Measurements from ENCODE around the gene SEL1L2.
A peak's percentile ranks its signal among the peaks of the same experiment; 100 is the strongest.

The SEL1L2 gene

DNA sequence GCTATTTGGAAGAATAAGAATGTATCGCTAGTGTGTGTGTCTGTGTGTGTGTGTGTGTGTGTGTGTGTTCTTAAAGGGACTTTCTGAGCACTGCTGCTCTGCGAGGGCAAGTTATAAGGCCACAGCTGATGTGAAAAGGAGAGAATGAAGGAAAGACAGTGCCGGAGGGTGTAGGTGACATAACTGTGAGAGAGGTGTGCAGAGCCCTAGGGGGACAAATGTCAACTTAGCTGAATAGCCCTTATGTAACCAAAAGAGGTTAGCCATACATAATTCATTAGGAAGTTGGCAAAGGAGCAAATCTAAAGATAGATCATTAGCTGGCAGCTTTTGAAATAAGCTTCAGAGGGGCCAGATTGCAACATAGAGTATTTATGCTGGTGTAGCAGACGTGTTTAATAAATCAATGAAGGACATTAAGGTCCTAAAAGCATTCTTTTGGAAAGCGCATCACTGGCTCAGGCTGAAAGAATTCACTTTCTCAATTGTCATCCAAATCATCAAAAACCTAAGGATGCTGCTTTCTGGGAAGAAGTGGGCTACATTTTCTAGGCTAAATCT lies 124.5 kb downstream of the SEL1L2 start:
- peak; percentile 44 for DNase-seq (ENCODE audit: low spot score)

DNA sequence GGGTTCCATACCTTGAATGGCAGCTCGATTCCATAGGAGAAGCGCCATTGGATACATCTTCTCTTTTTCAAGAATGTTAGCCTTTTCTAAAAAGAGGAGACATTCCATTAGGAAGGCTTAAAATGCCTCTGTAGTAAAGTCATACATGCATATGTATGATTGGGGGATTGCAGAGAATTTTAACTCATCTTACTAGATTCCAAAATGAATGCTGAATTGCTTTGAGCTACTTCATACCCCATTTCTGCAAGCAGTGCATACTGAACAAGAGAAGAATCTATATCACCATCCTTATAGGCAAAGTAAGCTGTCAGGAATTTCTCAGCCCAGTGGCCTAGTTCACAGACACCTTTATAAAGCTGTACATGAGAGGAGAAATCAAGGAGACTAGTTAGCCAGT lies 125.3 kb downstream of the SEL1L2 start:
- no peak for DNase-seq (ENCODE audit: low spot score)

DNA sequence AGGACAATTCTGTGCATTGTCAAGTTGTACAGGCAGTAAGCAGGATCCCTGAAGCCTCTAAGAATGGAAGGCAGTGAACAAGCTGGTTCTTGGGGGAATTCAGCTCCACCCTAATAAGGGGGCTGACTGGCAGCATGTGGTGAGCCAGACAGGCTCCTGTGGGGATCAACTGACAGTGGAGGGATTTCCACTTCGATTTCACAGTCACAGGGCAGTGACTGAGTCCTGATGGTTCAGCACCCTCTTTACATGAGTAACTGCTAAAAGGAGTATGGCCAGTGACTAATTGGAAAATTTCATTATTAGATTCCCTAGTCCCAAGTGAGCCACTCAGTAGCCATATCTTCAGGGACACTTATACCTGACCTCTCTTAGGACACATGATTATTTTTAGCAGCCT lies 127.2 kb downstream of the SEL1L2 start:
- no peak for DNase-seq (ENCODE audit: low spot score)

DNA sequence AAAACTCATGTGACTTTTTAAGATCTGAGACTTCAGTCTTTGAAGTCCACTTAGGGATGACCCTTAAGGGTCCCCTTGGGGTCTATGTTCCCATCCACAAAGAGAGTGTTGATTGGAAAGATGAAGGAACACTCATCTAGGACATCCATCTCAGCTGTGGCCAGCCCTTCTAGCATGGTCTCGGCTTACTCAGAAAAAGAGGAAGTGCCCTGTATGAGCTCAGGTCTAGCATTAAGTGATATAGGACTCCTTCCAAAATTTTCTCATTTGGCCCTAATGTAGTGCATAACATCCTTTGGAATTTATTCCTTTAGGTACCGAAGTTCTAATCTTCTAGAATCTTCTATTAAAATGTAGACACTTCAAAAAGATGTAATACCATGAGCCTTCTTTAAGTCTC lies 128.2 kb downstream of the SEL1L2 start:
- no peak for DNase-seq (ENCODE audit: low spot score)

DNA sequence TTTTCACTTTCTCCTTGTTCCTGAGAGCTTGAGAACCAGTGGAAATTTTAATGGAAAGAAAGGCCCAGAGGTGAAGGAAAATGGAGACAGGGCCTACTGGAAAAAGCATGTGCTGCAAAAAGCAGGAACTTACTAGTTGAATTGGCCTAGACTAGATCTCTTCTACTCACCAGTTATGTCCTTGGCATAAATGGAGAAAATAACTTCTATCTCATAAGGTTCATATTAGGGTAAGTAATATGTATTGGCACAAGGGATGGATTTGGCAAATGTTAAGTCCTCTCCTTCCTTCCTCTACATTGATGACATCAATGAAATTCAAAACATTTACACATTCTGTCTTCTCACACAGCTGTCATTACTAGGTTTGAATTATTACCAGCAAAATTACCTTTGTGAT lies 131.5 kb downstream of the SEL1L2 start:
- DNase-seq (ENCODE audit: low spot score) = no peak

DNA sequence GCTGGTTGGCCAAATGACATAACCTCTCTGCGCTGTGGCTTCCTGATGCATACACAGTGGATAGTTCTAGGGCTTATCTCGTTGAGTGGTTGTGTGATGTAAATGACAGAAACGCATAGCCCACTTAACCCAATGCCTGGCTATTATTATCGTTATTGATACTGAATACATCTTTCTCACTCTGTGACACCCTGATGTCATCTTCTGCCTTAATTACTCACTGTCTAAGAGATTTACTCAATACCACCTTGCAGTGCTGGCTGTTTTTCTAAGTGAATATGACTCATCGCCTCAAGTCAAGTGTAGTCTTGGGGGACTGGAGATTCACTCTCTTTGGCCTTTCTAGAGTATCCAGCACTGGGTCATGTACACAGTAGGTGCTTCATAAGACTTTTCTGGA lies 132.0 kb downstream of the SEL1L2 start:
- DNase-seq (ENCODE audit: low spot score) = no peak

DNA sequence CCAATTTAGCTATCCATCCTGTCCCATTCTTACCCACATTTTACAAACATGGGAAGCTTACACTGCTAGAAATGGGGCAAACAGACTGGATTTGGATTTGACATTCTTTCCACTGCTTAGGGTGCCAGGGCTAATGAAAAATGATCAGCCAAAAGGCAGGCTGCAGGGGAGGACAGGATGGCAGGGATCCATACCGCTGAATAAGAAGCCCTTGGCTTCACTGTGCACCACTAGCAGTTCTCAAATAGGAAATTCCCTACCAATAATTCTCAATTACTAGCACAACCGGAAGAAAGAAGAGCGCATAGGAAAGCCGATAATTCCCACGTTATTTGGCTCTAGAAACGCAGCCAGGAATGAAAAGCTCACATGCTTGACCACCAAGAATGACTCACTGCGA lies 132.5 kb downstream of the SEL1L2 start:
- peak; percentile 62 for DNase-seq (ENCODE audit: low spot score)

DNA sequence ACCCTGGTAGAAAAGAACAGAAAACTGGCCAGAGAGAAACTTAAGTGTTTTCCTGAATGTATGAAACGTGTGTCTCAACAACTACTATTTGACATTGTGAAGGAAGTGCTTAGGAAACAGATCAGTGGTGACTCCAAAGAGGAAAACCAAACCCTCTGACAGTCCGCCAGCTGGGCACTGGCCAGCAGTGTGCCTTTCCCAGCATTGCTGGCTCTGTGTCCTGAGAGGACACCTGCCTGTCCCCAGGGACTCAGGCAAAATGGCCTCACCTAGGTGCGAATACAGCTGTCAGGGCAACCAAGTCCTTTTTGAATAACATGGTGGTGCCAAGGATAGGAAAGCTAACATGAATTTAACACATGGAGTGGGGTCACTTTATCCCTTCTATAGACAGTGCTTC lies 133.1 kb downstream of the SEL1L2 start:
- DNase-seq (ENCODE audit: low spot score) = peak; percentile 50

DNA sequence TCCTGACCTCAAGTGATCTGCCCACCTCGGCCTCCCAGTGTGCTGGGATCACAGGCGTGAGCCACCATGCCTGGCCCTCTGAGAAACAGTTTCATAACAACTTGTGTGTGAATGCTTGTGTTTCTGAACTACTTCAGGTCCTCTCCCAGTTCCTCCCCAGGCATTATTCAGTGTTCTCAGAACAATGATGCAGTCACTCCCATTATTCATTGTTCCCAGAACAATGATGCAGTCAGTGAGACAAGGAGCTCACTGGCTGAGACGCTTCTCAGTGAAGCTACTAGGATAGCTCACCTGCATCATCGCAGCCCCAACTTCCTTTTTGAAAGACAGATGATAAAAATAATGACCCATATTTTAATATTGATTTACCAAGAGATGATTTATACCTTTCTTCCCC lies 134.1 kb downstream of the SEL1L2 start:
- peak; percentile 97 for DNase-seq (ENCODE audit: low spot score)

DNA sequence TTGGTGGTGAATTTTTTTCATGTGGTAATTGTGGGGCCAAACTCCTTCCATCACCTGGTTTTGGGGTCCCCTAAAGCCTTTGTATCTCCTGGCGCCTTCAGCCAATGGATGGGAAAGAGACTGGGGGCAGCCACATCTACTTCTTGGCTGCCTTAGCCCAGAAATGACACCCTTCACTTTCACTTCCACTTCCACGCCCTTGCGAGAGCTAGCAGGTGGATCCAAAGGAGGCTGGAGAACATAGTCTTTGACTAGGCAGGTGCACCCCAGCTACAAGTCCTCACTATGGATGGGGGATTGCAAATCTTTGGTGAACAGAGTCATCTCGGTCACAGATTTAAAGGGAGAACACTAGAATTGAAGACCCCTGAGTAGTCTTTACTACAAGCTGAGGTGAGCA lies 134.8 kb downstream of the SEL1L2 start:
- no peak for DNase-seq (ENCODE audit: low spot score)

DNA sequence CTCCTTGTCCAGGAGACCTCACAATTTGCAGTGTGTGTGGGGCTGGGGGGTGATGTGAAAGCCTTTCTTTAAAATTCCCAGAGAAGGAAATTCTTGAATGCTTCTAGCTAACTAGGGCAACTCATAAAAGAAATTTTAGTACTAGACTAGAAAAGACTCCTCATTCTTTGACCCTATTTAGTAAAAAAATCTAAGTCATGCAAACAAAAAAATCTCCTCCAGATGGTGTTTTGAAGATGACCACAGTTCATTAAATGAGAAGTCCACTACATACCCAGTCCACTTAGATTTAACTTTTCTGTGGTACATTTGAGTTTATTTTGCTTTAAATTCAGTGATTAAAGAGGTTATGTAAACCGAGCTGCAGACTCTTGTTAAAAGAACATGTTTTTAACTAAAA lies 138.1 kb downstream of the SEL1L2 start:
- no peak for DNase-seq (ENCODE audit: low spot score)

DNA sequence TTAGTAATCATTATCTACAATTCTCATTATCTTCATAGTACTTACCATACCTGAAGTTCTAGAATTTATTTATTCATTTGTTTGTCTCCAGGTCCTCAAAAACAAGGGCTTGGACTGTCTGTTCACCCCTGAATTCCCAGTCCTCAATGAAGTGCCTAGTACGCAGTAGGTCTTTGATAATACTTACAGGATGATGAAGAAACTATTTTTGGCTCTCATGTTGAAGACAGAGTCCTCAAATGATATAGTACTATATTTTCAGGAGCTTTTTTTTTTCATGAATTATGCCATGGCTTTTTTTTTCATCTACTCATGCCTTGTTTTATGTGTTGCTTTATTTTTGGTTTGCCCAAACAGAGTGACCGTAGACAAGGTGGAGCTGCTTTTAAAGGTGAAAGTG lies 139.1 kb downstream of the SEL1L2 start:
- DNase-seq (ENCODE audit: low spot score) = no peak

DNA sequence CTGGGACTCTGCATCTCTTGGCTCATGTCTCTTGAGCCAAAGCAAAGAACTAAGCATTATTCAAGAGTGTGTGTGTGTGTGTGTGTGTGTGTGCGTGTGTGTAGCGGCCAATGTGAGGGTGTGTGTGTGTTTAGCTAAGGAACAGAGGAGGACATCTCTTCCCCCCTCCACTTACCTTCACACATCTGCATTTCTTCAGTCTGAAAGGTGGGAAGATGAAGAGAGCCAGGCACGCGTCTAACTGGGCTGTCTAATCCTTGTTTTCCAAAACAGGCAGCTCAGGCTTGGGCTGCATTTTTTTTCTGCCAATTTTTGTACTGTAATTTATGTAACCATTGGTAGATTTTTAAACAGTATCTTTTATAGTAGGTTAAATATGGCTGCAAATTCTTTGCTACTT lies 146.1 kb downstream of the SEL1L2 start:
- no peak for DNase-seq (ENCODE audit: low spot score)

DNA sequence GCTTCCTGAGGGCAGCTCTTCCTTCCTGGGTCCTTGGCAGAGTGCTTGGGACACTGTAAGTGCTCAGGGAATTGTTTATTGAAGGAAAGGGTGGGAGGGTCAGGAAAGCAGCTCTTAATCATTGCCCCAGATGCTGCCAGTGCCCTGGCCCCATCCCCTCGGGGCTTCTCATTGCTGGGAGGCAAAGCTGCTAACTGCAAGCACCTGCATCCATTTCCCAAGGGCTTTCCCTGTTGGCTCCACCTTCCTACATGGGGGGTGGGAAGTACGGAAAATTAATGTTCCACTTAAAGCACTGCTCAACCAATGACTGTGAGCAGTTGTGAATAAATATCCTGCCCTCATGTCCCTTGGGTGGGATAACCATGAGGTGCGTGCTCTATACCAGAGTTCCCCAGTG lies 149.2 kb downstream of the SEL1L2 start:
- DNase-seq (ENCODE audit: low spot score) = no peak

DNA sequence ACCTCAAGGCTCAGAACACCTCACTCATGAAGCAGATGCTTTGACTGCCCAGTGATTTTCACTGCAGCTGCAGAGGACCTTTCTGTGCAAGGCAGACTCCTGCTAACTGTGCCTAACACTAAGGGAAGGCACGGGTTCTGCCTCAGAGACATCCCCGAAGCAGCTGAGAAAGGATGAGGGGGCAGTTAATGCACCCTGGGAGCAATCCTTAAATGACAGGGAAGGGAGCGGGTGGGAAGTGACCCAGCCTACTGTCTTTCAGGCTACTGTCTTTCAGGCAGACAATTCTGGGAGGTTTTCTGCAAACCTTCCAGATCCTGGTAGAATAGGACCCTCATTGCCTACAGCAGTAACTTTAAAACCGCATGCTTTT lies 150.3 kb downstream of the SEL1L2 start:
- no peak for DNase-seq (ENCODE audit: low spot score)

DNA sequence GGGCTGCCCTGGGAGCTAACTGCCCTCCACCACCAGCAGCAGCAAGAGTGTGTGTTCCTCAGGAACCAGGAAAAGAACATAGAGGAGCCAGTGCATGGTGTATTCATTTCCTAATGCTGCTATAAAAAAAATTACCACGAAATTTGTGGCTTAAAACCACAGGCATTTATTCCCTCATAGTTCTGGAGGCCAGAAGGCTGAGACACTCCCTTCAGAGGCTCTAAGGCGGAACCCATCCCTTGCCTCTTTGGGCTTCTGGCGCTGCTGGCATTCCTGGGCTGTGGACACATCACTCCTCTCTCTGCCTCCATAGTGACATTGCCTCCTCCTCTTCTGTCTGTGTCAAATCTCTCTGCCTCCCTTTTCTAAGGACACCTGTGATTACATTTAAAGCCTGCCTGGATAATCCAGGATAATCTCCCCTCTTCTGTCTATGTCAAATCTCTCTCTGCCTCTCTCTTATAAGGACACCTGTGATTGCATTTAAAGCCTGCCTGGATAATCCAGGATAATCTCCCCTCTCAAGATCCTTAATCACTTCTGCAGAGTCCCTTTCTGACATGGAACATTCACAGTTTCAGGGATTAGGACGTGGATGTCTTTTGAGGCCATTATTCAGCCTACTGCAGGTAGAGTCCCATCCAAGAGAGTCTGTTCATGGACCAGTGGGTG lies 150.9 kb downstream of the SEL1L2 start:
- no peak for DNase-seq (ENCODE audit: low spot score)

DNA sequence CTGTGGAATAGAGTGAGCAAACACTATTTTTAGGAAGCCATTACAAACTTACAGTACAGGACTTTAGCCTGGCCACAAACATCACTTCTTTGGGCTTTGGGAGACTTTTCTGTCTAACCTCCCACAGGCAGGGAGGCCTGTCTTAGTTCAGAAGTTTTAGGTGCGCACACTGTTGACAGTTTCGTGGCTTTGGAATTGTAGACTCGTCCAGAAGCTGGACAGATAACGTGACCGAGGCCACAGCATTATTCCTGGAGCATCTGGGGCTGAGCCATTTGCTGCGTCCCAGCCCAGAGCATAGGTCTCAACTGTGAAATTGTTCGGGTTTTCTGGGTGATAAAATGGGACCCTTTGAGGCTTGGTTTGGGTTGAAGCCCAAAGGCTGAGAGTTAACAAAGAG lies 151.8 kb downstream of the SEL1L2 start:
- no peak for DNase-seq (ENCODE audit: low spot score)

DNA sequence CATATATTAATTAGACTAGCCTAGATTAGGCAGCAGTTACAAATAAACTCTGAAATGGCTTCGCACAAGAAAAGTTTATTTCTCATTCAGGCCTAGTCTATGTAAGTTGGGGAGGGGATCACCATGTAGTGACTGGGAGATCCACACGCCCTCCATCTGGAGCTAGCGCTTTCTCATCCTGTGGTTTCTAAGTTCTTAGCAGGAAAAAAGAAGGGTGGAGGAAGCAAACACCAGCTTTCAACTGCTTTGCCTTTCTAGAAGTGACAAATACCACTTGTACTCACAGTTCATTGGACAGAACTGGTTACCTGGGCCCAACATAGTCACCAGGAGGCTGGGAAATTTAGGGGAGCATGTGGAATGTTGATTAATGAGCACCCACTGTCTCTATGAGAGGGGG lies 158.9 kb downstream of the SEL1L2 start:
- no peak for DNase-seq (ENCODE audit: low spot score)

DNA sequence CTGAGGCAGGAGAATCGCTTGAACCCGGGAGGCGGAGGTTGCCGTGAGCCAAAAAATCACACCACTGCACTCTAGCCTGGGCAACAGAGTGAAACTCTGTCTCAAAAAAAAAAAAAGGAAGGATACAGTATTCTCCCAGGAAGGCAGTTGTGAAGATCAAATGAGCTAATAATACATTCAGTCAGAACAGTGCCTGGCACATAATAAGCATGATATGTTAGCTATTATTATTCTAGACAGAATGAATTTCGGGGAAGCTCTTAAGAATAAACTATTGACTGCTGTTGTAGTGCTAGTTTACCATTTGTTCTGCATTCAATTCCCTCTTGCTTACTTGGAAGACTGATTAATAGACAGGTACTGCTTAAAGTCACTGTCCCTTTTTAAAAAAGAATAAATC lies 164.9 kb downstream of the SEL1L2 start:
- DNase-seq (ENCODE audit: low spot score) = no peak

DNA sequence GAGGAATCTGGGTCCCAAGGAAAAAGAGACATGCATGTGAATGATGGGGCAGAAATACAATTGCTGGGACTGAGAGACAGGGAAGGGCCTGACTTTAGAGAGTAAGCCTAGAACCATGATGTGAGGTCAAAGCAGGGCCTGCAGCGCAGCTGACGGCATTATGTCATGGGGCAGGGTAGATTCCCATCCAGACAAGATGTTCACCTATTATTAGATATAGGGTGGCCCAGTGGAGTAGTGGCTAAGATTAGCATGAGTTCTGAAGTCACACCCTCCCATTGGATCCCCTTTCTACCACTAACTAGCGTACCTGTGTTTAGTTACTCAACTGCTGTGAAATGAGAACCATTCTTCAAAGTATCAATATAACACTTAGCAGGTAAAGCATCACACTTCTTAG lies 166.0 kb downstream of the SEL1L2 start:
- no peak for DNase-seq (ENCODE audit: low spot score)

DNA sequence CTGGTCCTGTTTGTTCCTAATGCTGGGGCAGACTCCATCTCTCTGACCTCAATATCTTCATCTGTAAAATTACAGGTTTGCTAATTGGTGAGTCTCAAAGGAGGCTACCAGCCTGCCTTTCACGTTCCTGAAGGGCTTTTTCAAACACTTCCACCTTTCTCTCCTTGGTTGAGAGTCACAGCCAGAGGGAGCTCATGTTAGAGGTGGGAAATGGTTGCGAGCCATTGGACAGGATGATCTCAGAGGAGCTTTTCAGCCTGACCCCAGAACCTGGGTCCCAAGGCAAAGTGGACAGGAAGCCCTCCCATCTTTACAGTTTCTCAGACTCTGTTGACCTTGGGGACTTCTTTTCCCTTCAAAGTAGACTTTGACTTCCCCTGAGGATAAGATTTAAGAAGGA lies 168.0 kb downstream of the SEL1L2 start:
- no peak for DNase-seq (ENCODE audit: low spot score)

DNA sequence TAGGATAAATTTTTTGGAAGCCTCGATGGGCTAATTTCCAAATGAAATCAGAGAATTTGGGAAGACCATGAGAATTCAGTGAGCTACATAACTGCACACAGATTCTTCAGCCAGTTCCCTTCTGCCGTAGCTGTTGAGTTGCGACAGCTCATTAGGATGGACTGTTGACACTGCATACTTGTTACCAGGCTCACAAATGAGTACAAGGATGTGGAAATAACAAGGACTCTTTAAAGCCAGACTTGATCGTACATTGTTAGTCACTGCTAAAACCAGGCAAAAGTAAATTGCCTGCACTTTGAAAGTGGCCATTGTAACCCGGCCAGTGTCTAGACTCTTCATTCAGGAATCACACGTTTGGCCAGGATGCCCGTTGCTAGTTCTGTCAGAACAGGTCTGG lies 168.5 kb downstream of the SEL1L2 start:
- DNase-seq (ENCODE audit: low spot score) = no peak

DNA sequence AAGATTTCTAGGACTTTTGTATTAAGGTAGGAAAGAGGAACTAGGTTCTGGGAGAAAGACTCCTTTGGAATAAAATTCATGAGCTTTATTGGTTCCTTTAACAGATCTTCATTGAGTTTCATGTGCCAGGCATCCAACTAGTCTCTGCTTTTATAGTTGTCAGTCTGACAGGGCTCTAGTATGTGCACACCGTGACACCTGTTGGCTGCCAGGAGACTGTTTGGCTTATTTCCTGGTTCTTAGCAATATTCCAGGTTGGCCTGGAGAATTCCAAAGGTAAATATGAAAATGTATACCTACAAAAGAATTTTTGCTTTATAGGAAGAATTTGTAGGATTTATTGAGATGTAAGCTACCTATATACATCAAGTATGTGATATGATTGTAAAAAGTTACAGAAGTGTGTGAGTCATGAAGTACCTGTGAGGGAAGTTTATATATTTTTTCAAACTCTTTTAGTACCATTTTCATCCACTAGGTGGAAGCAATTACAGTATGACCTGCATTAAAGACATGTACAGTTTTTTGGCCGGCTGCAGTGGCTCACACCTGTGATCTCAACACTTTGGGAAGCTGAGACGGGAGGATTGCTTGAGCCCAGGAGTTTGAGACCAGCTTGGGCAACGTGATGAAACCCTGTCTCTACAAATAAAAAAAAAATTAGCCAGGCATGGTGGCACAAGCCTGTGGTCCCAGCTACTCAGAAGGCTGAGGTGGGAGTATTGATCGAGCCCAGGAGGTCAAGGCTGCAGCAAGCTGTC lies 170.3 kb downstream of the SEL1L2 start:
- peak; percentile 60 for DNase-seq (ENCODE audit: low spot score)

DNA sequence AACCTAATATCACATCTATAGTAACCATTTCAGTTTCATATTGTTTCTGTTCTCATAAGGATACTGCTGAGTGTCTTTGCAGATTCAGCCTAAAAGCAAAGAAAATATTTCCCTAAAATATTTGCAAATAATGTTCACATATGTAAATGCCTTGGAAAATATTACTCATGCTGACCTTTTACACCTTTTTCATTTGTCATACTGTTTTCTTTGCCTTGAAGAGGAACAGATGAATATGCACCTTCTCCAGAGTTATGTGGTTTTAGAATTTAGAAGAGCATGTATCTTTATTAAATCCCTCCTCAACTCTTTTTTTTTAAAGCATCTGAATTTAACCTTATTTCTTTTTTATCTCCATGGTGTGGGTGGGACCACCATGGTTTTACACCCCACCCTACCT lies 173.1 kb downstream of the SEL1L2 start:
- DNase-seq (ENCODE audit: low spot score) = no peak

Measured in pons (tissue), 1 donor.